HepG2 (cell line): ENCODE data around the gene IL1RL2. TPM values are rescaled to one million over a fixed set of nuclear protein-coding genes. Genes with fewer than 3 reads are reported as not detected.

ENCODE experiments used
- ATAC-seq: fragments of 200-7000 bp; cut with Tn5 transposase; 3 replicates; pipeline ENCODE4 v1.9.1; 2020; ENCODE audit warnings: mild to moderate bottlenecking, moderate library complexity
- BruUV-seq: library from RNA; stranded (reverse); fragments of 400-500 nt; replicated peaks from 2 replicates; lab custom pipeline; 2021; lab: Mats Ljungman, UMichigan
- CTCF ChIA-PET: fragments of 300-600 bp; formaldehyde crosslinking; extraction: SDS; loops from one replicate; lab custom pipeline; 2021; ENCODE audit warnings: low total read pairs, inconsistent platforms, low intra/inter-chr PET ratio; lab: Yijun Ruan, JAX
- POLR2A ChIA-PET: fragments of 350-600 bp; sonication (Branson Sonifier 250); formaldehyde crosslinking; loops from one replicate; lab custom pipeline; 2020; ENCODE audit warnings: antibody characterized with exemption, inconsistent platforms; lab: Yijun Ruan, JAX
- DNase-seq: peaks from one replicate; pipeline ENCODE4 v3.0.0-alpha.2; 2015; ENCODE audit warnings: low spot score
- FAIRE-seq: peaks from 3 replicates; lab custom pipeline; 2011; peaks lifted over from hg19 to GRCh38; lab: Jason Lieb, UNC
- H2AFZ ChIP-seq: one replicate; pipeline ENCODE4 v1.6.1; 2011; ENCODE audit warnings: low read length, inconsistent platforms
- H3K27ac ChIP-seq: fragments of 300-600 bp; 3 replicates; pipeline ENCODE4 v1.8.0; 2011; ENCODE audit warnings: mixed run types, mild to moderate bottlenecking, mixed read lengths, low read length, inconsistent platforms; ENCODE audit not compliant: insufficient read depth; ENCODE audit errors: extremely low read length
- H3K27me3 ChIP-seq, 2 experiments: fragments of 200-600 bp in 1 of 2; 2 replicates in 1 of 2; 3 replicates in 1 of 2; pipeline versions ENCODE4 v1.6.0 to v1.8.0; 2011; ENCODE audit warnings: low read length in 2 of 2, mild to moderate bottlenecking in 2 of 2, moderate library complexity in 2 of 2, inconsistent platforms in 1 of 2; ENCODE audit not compliant: insufficient read depth in 2 of 2, control insufficient read depth in 1 of 2
- H3K36me3 ChIP-seq, 2 experiments: fragments of 200-600 bp in 1 of 2; replicated peaks in 1 of 2; 2 replicates in 1 of 2; 3 replicates in 1 of 2; pipeline versions ENCODE4 v1.5.1 to v1.8.0; 2011; ENCODE audit warnings: low read length in 2 of 2, inconsistent platforms in 1 of 2; ENCODE audit not compliant: insufficient read depth in 2 of 2, control insufficient read depth in 1 of 2
- H3K4me1 ChIP-seq: 2 replicates; pipeline ENCODE4 v1.5.1; 2012; ENCODE audit warnings: low read length, inconsistent platforms; ENCODE audit not compliant: insufficient read depth
- H3K4me2 ChIP-seq: 2 replicates; pipeline ENCODE4 v1.6.0; 2011; ENCODE audit warnings: low read depth, low read length, inconsistent platforms
- H3K4me3 ChIP-seq, 3 experiments: fragments of 200-600 bp in 1 of 3; sonication (generic), shearing (Covaris generic) in 1 of 3; replicated peaks in 1 of 3; 2 replicates each; pipeline ENCODE4 v1.5.1; 2011 to 2016; ENCODE audit warnings: low read length in 3 of 3, inconsistent platforms in 2 of 3, low read depth in 2 of 3, mild to moderate bottlenecking in 2 of 3, control low read depth in 1 of 3, mixed read lengths in 1 of 3; ENCODE audit not compliant: insufficient read depth in 1 of 3
- H3K79me2 ChIP-seq: one replicate; pipeline ENCODE4 v1.6.1; 2011; ENCODE audit warnings: low read length, inconsistent platforms; ENCODE audit not compliant: insufficient read depth
- H3K9ac ChIP-seq: 2 replicates; pipeline ENCODE4 v1.6.0; 2011; ENCODE audit warnings: mild to moderate bottlenecking, low read depth, low read length, inconsistent platforms; ENCODE audit not compliant: insufficient read depth
- H3K9me3 ChIP-seq: 2 replicates; pipeline ENCODE4 v1.5.1; 2012; ENCODE audit warnings: mild to moderate bottlenecking, low read length
- H4K20me1 ChIP-seq: 2 replicates; pipeline ENCODE4 v1.6.0; 2011; ENCODE audit warnings: inconsistent platforms, mild to moderate bottlenecking, low read length, moderate library complexity; ENCODE audit not compliant: insufficient read depth
- FOSL2 ChIP-seq: sonication (generic); formaldehyde crosslinking; IDR thresholded peaks from 2 replicates; pipeline ENCODE4 v1.4.0; 2020; ENCODE audit warnings: missing genetic modification reagents
- GABPA ChIP-seq, 2 experiments: IDR thresholded peaks; 2 replicates each; pipeline ENCODE4 v1.6.1; 2011 to 2016; ENCODE audit warnings: low read depth in 2 of 2, low read length in 1 of 2, missing biosample characterization in 1 of 2, missing genetic modification characterization in 1 of 2
- HIVEP1 ChIP-seq: sonication (generic); formaldehyde crosslinking; IDR thresholded peaks from 2 replicates; pipeline ENCODE4 v1.4.0; 2020; ENCODE audit warnings: mild to moderate bottlenecking, missing genetic modification reagents
- MAFG ChIP-seq: sonication (generic); formaldehyde crosslinking; IDR thresholded peaks from 2 replicates; pipeline ENCODE4 v1.5.1; 2020; ENCODE audit warnings: mild to moderate bottlenecking, missing genetic modification reagents
- POGZ ChIP-seq: sonication (generic); formaldehyde crosslinking; IDR thresholded peaks from 2 replicates; pipeline ENCODE4 v1.4.0; 2020; ENCODE audit warnings: mild to moderate bottlenecking, missing genetic modification reagents
- ZFX ChIP-seq: sonication (generic); formaldehyde crosslinking; IDR thresholded peaks from 2 replicates; pipeline ENCODE4 v1.4.0; 2020; ENCODE audit warnings: mild to moderate bottlenecking, low read depth, missing genetic modification reagents, moderate library complexity
- WGBS: methylation state at CpG from one replicate; pipeline ENCODE4 v1.1.6; 2017; ENCODE audit warnings: low lambda C conversion rate; 5-methylcytosine and 5-hydroxymethylcytosine counted together
- in situ Hi-C: cut with HindIII; loops from 2 replicates; pipeline ENCODE4 v1.10.0; 2017; ENCODE audit warnings: low pct_unique_long_range_greater_than_20kb; ENCODE audit not compliant: extremely low pct_ligation_motif_present
- intact Hi-C: fragments of 100-400 bp; cut with micrococcal nuclease; formaldehyde crosslinking; loops from one replicate; pipeline ENCODE4 v1.10.0; 2022; ENCODE audit not compliant: unreplicated experiment
- polyA plus RNA-seq, 8 experiments: library from polyadenylated mRNA; depleted of rRNA in 3 of 8; stranded (reverse) in 7 of 8; unstranded in 1 of 8; fragments of >200 nt; fragmentation: Illumina TruSeq in 4 of 8; extraction: Trizol in 4 of 8; gene quantifications; 2 replicates each; pipeline versions ENCODE4 v1.2.1 to v1.2.3, GENCODE V29; 2011 to 2016; ENCODE audit warnings: low read depth in 4 of 8, missing spikeins in 1 of 8, mixed read lengths in 1 of 8; ENCODE audit not compliant: insufficient read depth in 1 of 8
- total RNA-seq, 5 experiments: library from RNA; depleted of rRNA; stranded (reverse); fragments of >200 nt; fragmentation: Illumina TruSeq; extraction: Trizol; gene quantifications; 2 replicates each; pipeline ENCODE4 v1.2.3, GENCODE V29; 2016; ENCODE audit warnings: low read depth in 1 of 5
- TF ChIP-seq, protein P1 (sequence below): IDR thresholded peaks from 2 replicates; pipeline ENCODE4 v1.4.0; 2020; ENCODE audit warnings: mild to moderate bottlenecking, missing genetic modification reagents
- TF ChIP-seq, protein P2 (sequence below): sonication (generic); formaldehyde crosslinking; IDR thresholded peaks from 2 replicates; pipeline ENCODE4 v1.5.0; 2020; ENCODE audit warnings: missing genetic modification reagents, mild to moderate bottlenecking, borderline replicate concordance

IL1RL2 gene
- total and polyA plus RNA-seq, 2 of the 13 experiments (the other 11 are each of a cell fraction or from before 2014, with no cell fraction given): 0.03 TPM; not detected in 1

DNA sequence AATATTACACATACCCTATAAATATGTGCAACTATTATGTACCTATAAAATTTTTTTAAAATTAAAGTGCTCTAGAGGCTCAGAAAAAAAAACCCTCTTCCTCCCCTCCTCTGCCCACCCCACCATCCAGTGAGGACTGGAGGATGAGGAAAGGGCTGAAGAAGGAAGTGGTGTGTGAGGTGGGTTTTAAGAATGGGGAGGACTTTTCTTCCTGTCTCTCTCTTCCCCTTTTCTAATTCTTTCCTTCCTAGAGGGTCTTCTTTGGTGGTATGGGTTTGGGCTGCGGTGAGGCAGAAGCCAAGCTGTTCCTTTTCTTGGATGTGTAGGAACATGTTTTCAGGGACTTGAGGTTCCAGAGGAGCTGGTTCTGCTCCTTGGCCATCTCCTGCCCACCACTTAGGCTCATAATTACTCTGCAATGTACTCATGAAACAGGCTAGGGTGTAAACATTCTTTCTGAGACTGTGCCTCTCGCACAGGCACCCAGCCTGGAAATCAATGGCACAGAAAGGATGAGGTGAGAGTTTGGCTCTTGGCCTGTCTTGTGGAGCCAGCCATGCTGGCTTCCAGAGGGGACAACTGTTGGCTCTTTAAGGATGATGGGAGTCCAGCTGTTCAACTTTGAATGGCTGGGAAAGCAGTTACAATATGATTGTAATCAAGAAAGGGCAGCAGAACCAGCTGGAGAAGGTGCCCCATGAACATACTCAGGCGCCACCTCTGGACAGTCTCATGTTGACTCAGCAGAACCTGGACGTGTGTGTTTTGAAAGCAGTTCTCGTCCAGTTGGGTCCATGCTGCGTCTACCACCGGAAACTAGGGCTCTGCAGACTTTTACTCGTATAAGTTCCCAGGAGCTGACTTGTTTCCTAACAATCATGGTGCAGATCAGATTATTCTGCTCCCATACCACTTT, 38.3 kb downstream of the IL1RL2 start (continued):
- TF ChIP-seq, protein P1, sequence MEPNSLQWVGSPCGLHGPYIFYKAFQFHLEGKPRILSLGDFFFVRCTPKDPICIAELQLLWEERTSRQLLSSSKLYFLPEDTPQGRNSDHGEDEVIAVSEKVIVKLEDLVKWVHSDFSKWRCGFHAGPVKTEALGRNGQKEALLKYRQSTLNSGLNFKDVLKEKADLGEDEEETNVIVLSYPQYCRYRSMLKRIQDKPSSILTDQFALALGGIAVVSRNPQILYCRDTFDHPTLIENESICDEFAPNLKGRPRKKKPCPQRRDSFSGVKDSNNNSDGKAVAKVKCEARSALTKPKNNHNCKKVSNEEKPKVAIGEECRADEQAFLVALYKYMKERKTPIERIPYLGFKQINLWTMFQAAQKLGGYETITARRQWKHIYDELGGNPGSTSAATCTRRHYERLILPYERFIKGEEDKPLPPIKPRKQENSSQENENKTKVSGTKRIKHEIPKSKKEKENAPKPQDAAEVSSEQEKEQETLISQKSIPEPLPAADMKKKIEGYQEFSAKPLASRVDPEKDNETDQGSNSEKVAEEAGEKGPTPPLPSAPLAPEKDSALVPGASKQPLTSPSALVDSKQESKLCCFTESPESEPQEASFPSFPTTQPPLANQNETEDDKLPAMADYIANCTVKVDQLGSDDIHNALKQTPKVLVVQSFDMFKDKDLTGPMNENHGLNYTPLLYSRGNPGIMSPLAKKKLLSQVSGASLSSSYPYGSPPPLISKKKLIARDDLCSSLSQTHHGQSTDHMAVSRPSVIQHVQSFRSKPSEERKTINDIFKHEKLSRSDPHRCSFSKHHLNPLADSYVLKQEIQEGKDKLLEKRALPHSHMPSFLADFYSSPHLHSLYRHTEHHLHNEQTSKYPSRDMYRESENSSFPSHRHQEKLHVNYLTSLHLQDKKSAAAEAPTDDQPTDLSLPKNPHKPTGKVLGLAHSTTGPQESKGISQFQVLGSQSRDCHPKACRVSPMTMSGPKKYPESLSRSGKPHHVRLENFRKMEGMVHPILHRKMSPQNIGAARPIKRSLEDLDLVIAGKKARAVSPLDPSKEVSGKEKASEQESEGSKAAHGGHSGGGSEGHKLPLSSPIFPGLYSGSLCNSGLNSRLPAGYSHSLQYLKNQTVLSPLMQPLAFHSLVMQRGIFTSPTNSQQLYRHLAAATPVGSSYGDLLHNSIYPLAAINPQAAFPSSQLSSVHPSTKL (CRISPR knock-in tag): peak; percentile 26; the same call in 1 of the 2 replicates
- TF ChIP-seq GABPA (IDR thresholded peaks at IDR 0.05; ENCODE audit: low read depth, low read length) (no peak), GABPA (CRISPR knock-in tag; IDR thresholded peaks at IDR 0.05; ENCODE audit: low read depth) (peak; percentile 60), FOSL2 (0 out of 2 replicates have a peak, but pooled peaks have one; percentile 32), MAFG (CRISPR knock-in tag) (0 out of 2 replicates have a peak, but pooled peaks have one; percentile 46)

DNA sequence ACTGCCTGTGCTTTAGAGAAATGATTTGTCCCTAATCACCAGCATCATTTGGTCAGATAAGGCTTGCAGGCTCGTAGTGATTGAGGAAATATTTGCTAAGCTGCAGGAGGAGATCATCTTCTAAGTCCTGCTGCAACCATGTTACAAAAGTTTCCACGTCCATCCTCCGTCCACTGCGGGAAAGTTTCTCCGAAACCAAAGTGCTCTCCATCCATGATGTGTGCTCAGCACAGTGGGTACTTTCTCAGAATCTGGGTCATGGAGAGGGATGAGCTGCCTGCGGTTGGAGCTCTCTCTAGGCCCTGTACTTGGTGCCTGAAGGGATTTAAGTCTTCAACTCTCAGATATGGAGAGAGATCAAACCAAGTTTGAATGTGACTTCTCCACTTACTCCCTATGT, 39.3 kb downstream of the IL1RL2 start:
- Histone ChIP-seq H3K36me3 (no peaks in the 10 kb centered on the region), H3K79me2 (no peaks in the 10 kb centered on the region), H3K9ac (no peak overlapping the region), H4K20me1 (no peaks in the 10 kb centered on the region), H3K4me1 (peaks cover 48% of the 10 kb centered on the region), H2AFZ (no peak overlapping the region), H3K4me3 (no peak overlapping the region), H3K4me2 (no peak overlapping the region), H3K27ac (no peak overlapping the region), H3K27me3 (peaks cover 0 to 9% of the 10 kb centered on the region in 2 experiments; a peak in 2 of 5 replicates), H3K9me3 (no peaks in the 10 kb centered on the region)
- no peak for ATAC-seq
- intact Hi-C loops: no loop called here
- ChIA-PET POLR2A (no interaction called here), CTCF (no interaction called here)
- no peak for DNase-seq
- BruUV-seq: no TSS peak
- no peak for TF ChIP-seq HIVEP1 (CRISPR knock-in tag)
- TF ChIP-seq POGZ: no peak
- TF ChIP-seq, protein P2, sequence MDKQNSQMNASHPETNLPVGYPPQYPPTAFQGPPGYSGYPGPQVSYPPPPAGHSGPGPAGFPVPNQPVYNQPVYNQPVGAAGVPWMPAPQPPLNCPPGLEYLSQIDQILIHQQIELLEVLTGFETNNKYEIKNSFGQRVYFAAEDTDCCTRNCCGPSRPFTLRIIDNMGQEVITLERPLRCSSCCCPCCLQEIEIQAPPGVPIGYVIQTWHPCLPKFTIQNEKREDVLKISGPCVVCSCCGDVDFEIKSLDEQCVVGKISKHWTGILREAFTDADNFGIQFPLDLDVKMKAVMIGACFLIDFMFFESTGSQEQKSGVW (CRISPR knock-in tag): no peak
- no peak for TF ChIP-seq ZFX (CRISPR knock-in tag)
- in situ Hi-C loops: no loop called here
- FAIRE-seq: no peak
- WGBS: 80% methylated on average over 6 of the region's 6 CpGs
